NCI-H128 (cell line): ENCODE results near the gene COL7A1.

Experiments used
- DNase-seq: peaks from one replicate; lab custom pipeline; 2025; ENCODE audit not compliant: unreplicated experiment; lab: John Stamatoyannopoulos, UW

COL7A1 gene

DNA sequence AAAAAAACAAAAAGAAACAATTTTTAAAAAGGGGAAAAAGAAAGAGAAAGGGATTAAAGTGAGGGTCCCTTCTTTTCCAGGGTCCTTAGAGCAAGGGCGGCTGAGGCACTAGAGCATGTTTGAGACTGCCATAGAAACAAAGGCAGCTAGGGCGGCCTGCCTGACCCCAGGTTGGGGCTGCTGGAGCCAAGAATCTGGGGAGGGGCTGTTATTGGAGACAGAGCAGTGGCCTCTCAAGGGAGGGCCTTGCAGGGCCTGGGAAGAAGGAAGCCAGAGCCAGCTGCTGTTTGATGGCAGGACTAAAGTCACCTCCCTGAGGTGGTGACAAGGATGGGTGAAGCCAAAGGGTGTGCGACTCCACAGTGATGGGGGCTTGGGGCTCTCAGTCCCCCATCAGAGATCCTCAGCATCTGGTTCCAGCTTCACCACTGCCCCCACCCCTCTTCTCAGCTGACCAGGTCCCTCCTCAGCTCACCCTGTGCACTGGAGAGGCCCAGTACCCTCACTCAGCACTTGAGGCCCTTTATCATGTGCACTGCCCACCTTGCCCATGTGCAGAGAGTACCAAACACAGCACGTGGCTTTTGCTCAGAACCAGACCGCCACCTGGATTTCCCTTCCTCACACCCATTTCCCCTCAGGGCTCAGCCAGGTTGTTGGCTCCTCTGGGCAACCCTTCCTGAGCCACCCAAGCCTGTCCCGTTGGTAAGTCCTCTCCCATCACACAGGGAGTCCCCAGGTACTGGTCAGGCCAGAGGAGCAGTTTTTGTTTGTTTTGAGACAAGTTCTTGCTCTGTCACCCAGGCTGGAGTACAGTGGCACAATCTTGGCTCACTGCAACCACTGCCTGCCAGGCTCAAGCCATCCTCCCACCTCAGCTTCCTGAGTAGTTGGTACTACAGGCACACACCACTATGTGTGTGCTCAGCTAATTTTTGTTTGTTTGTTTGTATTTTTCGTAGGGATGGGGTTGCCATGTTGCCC is 24.7 kb upstream of the COL7A1 start:
- DNase-seq, result no peak

- no peak for DNase-seq
Measured at GRCh38 chr3:48617559-48617958, 22.4 kb upstream of the COL7A1 start.

DNA sequence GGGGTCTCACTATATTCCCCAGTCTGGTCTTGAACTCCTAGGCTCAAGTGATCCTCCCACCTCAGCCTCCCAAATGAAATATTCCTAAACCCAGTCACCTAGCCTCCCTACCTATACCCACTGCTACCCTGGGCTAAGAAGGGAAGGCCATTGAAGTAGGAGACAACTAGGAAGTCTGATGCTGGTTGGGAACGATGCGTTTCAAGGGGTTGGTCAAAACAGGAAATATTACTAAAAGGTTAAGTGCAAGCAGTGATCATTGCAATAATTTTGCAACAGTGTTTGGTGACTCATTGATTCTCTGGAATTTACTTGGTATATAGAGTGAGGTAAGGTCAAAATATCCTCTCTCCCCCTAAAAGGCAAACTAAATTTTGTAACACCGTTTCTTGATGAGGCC is 18.9 kb upstream of the COL7A1 start:
- no peak for DNase-seq

- DNase-seq, result no peak
Measured at GRCh38 chr3:48612309-48612708, 17.2 kb upstream of the COL7A1 start.

DNA sequence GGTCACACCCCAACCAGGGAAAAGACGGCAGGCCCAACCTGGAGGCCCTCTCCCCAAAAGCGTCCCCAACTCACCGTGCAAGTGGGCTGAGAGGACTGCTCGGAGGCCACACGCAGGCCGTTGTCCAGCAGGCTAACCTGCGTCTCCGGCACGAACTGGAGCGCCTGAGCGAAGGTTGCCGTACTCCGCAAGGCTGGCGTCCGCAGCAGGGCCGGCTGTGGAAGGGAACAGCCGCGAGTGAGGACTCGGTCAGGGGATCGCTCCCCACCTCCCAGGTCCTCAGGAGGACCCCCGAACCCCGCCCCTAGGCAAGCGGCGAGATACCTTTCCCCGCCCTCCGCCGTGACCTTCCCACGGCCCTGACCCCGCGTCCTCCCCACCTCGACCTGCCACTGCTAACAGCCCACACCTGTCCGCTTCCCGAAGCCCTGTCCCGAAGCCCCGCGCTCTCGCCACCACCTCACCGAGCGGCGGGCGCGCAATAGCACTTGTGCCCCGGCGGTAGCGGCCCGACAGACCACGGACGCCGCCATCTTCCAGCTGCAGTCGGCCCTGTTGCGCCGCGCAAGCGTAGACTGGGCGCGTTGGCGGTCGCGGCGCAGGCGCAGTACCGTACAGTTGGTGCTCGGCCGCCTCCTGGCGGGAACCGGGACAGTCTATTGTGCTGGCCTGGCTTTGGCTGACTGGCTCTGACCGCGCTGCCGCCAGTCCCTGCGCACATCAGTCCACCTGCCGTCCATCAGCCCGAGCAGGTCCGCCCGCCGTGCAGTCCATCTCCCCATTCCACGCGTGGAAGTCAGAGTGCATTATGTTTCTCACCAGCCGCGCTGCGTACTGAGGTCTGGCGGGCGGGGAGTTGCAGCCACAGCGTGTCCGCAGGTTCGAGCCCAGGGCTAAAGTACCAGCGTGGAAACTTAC is 14.2 kb upstream of the COL7A1 start, which contains the start of gene UQCRC1:
Gene UQCRC1 (minus strand): TSS at position 559 of the 918 bp plus-strand sequence. CDS start 26 bp downstream, at position 533.
- peak; percentile 76 for DNase-seq

- no peak for DNase-seq
Measured at GRCh38 chr3:48607519-48607918, 12.4 kb upstream of the COL7A1 start.

DNA sequence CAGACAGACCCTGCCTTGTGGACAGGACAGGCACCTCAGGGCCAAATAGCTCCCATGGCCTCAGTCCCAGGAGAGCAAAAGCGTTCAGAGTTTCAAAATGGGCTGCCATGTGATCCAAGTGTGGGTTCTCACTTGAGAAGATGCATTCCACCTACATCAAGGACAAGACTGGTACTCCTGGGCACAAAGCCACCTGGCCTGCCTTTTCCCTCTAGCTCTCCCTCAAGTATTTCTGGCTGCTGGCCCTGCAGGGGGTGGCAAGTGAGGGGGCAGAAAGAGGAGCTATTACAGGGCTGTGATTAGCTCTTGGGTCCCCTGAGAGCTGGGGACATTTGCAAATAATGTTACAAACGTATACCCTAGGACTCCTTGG is 6.5 kb upstream of the COL7A1 start:
- DNase-seq, result no peak

- DNase-seq, result no peak
Measured at GRCh38 chr3:48600711-48601621, 5.8 kb upstream of the COL7A1 start.

DNA sequence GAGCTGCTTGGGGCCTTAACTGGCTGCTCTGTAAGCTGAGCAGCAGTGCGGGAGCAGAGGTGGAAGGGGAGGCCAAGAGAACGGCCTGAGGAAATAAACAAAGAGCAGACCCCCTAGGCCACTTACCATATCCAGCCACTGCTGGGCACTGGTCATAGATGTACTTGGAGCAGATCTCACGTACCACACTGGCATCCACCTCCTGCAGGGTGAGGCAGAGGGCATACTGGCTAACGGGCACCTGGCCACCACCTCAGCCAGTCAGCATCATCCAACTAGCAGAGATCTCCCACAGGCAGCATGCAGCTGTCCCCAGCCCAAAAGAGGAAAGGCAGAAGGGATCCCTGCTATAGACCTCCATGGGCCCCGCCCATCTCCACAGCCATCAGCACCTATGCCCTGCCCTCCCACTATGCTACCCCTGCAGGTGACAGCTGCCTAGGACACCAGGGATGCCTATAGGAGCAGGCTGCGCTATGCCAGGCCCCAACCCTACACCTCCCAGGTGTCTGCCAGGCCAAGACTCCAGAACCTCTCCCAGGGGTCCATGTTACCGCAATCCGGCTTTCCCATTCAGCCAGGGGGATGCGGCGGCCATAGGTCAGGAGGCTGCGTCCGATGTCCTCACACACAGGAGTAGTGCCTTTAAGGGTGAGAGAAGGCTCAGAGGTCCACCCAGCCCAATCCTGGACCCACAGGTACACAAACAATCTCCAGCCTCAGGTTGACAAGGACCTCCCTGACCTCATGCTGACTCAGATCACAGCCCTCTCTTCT is 4.6 kb upstream of the COL7A1 start:
- no peak for DNase-seq

- no peak for DNase-seq
Measured at GRCh38 chr3:48599077-48599501, 4.0 kb upstream of the COL7A1 start.

DNA sequence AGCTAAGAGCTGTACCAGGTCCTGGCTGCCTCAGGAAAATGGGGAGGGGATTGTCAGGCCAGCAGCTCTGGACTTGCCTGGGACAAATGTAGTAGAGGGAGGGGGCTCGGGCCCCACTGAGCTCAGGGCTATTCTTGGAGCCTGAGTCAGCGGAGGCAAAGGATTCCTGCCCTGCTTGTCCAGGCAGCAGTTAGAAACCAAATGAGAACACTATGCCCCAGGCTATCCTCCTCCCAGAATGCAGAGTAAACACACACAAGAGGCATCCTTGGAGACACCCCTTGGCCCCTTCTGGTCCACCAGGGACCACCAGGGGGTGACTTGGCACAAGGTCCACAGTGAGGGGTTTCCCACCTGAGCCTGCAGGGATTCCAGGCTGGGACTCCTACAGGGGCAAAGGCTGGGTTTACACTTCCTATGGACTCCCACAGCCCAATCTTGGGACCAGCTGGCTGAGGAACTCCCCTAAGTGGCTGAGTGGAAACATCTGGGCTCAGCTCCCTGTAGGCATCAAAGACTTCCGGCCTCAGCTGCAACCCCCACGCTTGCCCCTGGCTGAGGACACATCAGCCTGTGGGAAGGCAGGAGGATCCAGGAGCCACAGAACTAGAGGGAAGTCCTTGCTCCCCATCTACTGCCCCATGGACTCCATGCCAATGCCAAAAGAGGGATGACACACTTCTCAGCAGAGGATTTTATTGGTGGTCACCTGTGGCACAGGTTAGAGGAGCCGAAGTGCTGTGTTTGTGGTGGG is 3.4 kb upstream of the COL7A1 start:
- DNase-seq, result no peak

GRCh38 chr3:48597408-48597800 is 2.3 kb upstream of the COL7A1 start:
- no peak for DNase-seq

- no peak for DNase-seq
Measured at GRCh38 chr3:48596676-48597407, 1.7 kb upstream of the COL7A1 start.

DNA sequence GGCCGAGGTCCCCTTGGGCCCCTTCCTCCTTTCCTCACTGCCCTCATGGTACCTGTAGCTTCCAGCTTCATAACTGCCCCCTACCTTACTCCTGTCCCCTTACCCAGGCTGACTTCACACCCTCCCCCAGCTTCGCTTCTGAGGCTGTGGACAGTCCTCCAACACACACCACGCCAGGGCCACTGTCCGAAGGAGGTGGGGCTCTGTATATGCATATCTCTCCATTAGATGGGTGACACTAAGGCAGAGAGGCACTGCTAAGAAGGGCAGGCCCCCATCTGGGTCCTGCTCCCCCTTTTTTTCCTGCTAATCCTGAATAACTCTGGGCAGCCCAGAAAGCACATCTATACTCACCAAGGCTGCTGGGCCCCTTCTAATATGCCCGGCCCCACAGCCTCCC is 1.0 kb upstream of the COL7A1 start:
- no peak for DNase-seq

DNA sequence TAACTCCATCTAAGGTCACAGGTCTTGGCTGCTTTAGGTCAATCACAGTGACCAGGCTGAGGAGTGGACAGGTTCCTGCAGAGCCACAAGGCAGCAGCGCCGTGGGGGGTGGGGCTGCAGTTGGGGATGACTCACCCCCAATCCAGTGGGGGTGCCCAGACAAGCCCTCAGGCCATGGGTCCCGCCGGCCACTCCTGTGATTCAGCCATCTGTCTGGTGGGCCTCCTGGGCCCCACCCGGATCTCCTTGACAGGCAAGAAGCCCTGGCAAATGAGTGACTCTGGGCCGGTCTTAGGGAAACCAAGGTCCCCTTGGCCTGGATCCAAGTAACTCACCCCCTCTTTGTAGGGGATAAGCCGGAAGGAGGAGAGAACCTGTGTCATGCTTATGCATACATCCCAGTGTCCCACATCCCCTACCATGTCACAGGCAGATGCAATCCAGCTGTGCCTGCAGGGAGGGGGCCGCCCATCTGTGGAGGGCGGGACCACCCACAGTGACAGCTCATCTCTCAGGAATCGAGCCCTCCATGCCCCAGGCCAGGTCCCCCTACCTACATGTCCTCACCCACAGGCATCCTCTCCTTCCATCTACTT is 495 bp upstream of the COL7A1 start:
- no peak for DNase-seq

GRCh38 chr3:48594417-48595049 is 596 bp downstream of the COL7A1 start:
- DNase-seq, result no peak

GRCh38 chr3:48593337-48593736 is 1.8 kb downstream of the COL7A1 start:
- DNase-seq, result no peak
